HepG2 (cell line): ENCODE data around the gene CLDN7. TPM values are rescaled to one million over a fixed set of nuclear protein-coding genes. Genes with fewer than 3 reads are reported as not detected.

Experiments
- ATRX ChIP-seq: sonication (generic); formaldehyde crosslinking; IDR thresholded peaks from 2 replicates; pipeline ENCODE4 v1.4.0; 2020; ENCODE audit warnings: missing genetic modification reagents, borderline replicate concordance
- CREB1 ChIP-seq, 2 experiments: fragments of 450-650 bp in 1 of 2; IDR thresholded peaks; 2 replicates each; pipeline ENCODE4 v1.6.1; 2016 to 2017; ENCODE audit warnings: control low read depth in 1 of 2, mild to moderate bottlenecking in 1 of 2, missing compliant biosample characterization in 1 of 2, missing genetic modification characterization in 1 of 2
- CREB3 ChIP-seq: sonication (generic); formaldehyde crosslinking; IDR thresholded peaks from 2 replicates; pipeline ENCODE4 v1.5.0; 2020; ENCODE audit warnings: missing genetic modification reagents
- FOXP1 ChIP-seq, 2 experiments: fragments of 450-650 bp in 1 of 2; IDR thresholded peaks; 2 replicates each; pipeline ENCODE4 v1.6.1; 2017 to 2018; ENCODE audit warnings: antibody characterized with exemption in 1 of 2
- KDM5B ChIP-seq: sonication (generic); formaldehyde crosslinking; IDR thresholded peaks from 2 replicates; pipeline ENCODE4 v1.4.0; 2020; ENCODE audit warnings: missing genetic modification reagents, mild to moderate bottlenecking, borderline replicate concordance
- RAD51 ChIP-seq: fragments of 450-650 bp; IDR thresholded peaks from 2 replicates; pipeline ENCODE4 v1.6.1; 2016; ENCODE audit warnings: borderline replicate concordance
- RORA ChIP-seq: sonication (generic); formaldehyde crosslinking; IDR thresholded peaks from 2 replicates; pipeline ENCODE4 v1.5.0; 2020; ENCODE audit warnings: mild to moderate bottlenecking, missing genetic modification reagents, moderate library complexity
- TEF ChIP-seq: sonication (generic); formaldehyde crosslinking; IDR thresholded peaks from 2 replicates; pipeline ENCODE4 v1.5.0; 2020; ENCODE audit warnings: missing genetic modification reagents
- TERF1 ChIP-seq: sonication (generic); formaldehyde crosslinking; IDR thresholded peaks from 2 replicates; pipeline ENCODE4 v1.8.0; 2022; ENCODE audit warnings: mild to moderate bottlenecking, missing genetic modification reagents, moderate library complexity
- TP53 ChIP-seq: sonication (generic); formaldehyde crosslinking; conservative IDR thresholded peaks from 2 replicates; pipeline ENCODE4 v1.4.0; 2020; ENCODE audit warnings: missing genetic modification reagents
- TSC22D2 ChIP-seq: sonication (generic); formaldehyde crosslinking; IDR thresholded peaks from 2 replicates; pipeline ENCODE4 v1.5.1; 2020; ENCODE audit warnings: missing genetic modification reagents, mild to moderate bottlenecking, borderline replicate concordance
- WIZ ChIP-seq: sonication (generic); formaldehyde crosslinking; IDR thresholded peaks from 2 replicates; pipeline ENCODE4 v1.5.1; 2020; ENCODE audit warnings: mild to moderate bottlenecking, missing genetic modification reagents
- ZBTB33 ChIP-seq: sonication (generic); formaldehyde crosslinking; IDR thresholded peaks from 2 replicates; pipeline ENCODE4 v1.4.0; 2020; ENCODE audit warnings: missing genetic modification reagents
- ZFP1 ChIP-seq: IDR thresholded peaks from 2 replicates; pipeline ENCODE4 v1.6.1; 2016
- ZNF138 ChIP-seq: sonication (generic); formaldehyde crosslinking; IDR thresholded peaks from 2 replicates; pipeline ENCODE4 v1.5.0; 2020; ENCODE audit warnings: mild to moderate bottlenecking, low read depth, missing genetic modification reagents
- ZNF256 ChIP-seq: sonication (generic); formaldehyde crosslinking; conservative IDR thresholded peaks from 2 replicates; pipeline ENCODE4 v1.4.0; 2020; ENCODE audit warnings: missing genetic modification reagents
- ZNF292 ChIP-seq: sonication (generic); formaldehyde crosslinking; IDR thresholded peaks from 2 replicates; pipeline ENCODE4 v1.8.1; 2022; ENCODE audit warnings: mild to moderate bottlenecking, low read depth, missing genetic modification reagents, borderline replicate concordance
- ZNF30 ChIP-seq: sonication (generic); formaldehyde crosslinking; IDR thresholded peaks from 2 replicates; pipeline ENCODE4 v1.5.0; 2020; ENCODE audit warnings: mild to moderate bottlenecking, missing genetic modification reagents
- ZNF501 ChIP-seq: sonication (generic); formaldehyde crosslinking; IDR thresholded peaks from 2 replicates; pipeline ENCODE4 v1.5.1; 2020; ENCODE audit warnings: mild to moderate bottlenecking, moderate library complexity, missing genetic modification reagents
- ZNF564 ChIP-seq: sonication (generic); formaldehyde crosslinking; IDR thresholded peaks from 2 replicates; pipeline ENCODE4 v1.8.1; 2023; ENCODE audit warnings: mild to moderate bottlenecking, missing genetic modification reagents
- ZNF75D ChIP-seq: sonication (generic); formaldehyde crosslinking; IDR thresholded peaks from 2 replicates; pipeline ENCODE4 v1.8.1; 2023; ENCODE audit warnings: missing genetic modification reagents, mild to moderate bottlenecking, borderline replicate concordance
- ZNF777 ChIP-seq: sonication (generic); formaldehyde crosslinking; IDR thresholded peaks from 2 replicates; pipeline ENCODE4 v1.4.0; 2020; ENCODE audit warnings: missing genetic modification reagents
- ZNF788 ChIP-seq: sonication (generic); formaldehyde crosslinking; IDR thresholded peaks from 2 replicates; pipeline ENCODE4 v1.5.0; 2020; ENCODE audit warnings: mild to moderate bottlenecking, missing genetic modification reagents, borderline replicate concordance
- polyA plus RNA-seq, 8 experiments: library from polyadenylated mRNA; depleted of rRNA in 3 of 8; stranded (reverse) in 7 of 8; unstranded in 1 of 8; fragments of >200 nt; fragmentation: Illumina TruSeq in 4 of 8; extraction: Trizol in 4 of 8; gene quantifications; 2 replicates each; pipeline versions ENCODE4 v1.2.1 to v1.2.3, GENCODE V29; 2011 to 2016; ENCODE audit warnings: low read depth in 4 of 8, missing spikeins in 1 of 8, mixed read lengths in 1 of 8; ENCODE audit not compliant: insufficient read depth in 1 of 8
- total RNA-seq, 5 experiments: library from RNA; depleted of rRNA; stranded (reverse); fragments of >200 nt; fragmentation: Illumina TruSeq; extraction: Trizol; gene quantifications; 2 replicates each; pipeline ENCODE4 v1.2.3, GENCODE V29; 2016; ENCODE audit warnings: low read depth in 1 of 5

The CLDN7 gene
- total and polyA plus RNA-seq, 2 of the 13 experiments (the other 11 are each of a cell fraction or from before 2014, with no cell fraction given): not detected

- TF ChIP-seq ZNF788 (CRISPR knock-in tag): peak; percentile 48; the same call in 1 of the 2 replicates
- no peak for TF ChIP-seq ZNF75D
- 0 out of 2 replicates have a peak, but pooled peaks have one; percentile 10 for TF ChIP-seq ZNF138
- no peak for TF ChIP-seq CREB1 (IDR thresholded peaks at IDR 0.05)
- peak; percentile 62; the same call in 1 of the 2 replicates for TF ChIP-seq CREB1 (CRISPR knock-in tag; IDR thresholded peaks at IDR 0.05)
- TF ChIP-seq ZNF30 (CRISPR knock-in tag): no peak
- TF ChIP-seq ZFP1 (CRISPR knock-in tag): no peak; the same call in 1 of the 2 replicates
- no peak for TF ChIP-seq ATRX (CRISPR knock-in tag)
- no peak for TF ChIP-seq TEF (CRISPR knock-in tag)
- peak; percentile 81; the same call in 1 of the 2 replicates for TF ChIP-seq KDM5B
- TF ChIP-seq TSC22D2 (CRISPR knock-in tag): no peak; the same call in 1 of the 2 replicates
- TF ChIP-seq TERF1: no peak
- no peak for TF ChIP-seq ZNF777 (CRISPR knock-in tag)
- TF ChIP-seq TP53 (CRISPR knock-in tag): no peak
- no peak for TF ChIP-seq RAD51
- TF ChIP-seq CREB3 (CRISPR knock-in tag): no peak
- no peak for TF ChIP-seq ZNF564 (CRISPR knock-in tag)
- no peak for TF ChIP-seq ZNF292 (CRISPR knock-in tag)
- TF ChIP-seq ZNF256: no peak
- TF ChIP-seq WIZ: no peak
- no peak for TF ChIP-seq RORA
- no peak for TF ChIP-seq ZBTB33
- no peak for TF ChIP-seq ZNF501 (CRISPR knock-in tag)
- no peak for TF ChIP-seq FOXP1 (IDR thresholded peaks at IDR 0.05)
- TF ChIP-seq FOXP1 (CRISPR knock-in tag; IDR thresholded peaks at IDR 0.05): no peak
These were observed 42.3 kb downstream of the CLDN7 start, which contains the start of the genes ACADVL and DLG4 (continued) for GRCh38 chr17:7219812-7220592.
